NCI-H2196 (cell line): Measurements from ENCODE around the gene FMN2.

Source experiments
- DNase-seq: peaks from one replicate; lab custom pipeline; 2025; ENCODE audit not compliant: unreplicated experiment; lab: John Stamatoyannopoulos, UW

FMN2 gene

DNA sequence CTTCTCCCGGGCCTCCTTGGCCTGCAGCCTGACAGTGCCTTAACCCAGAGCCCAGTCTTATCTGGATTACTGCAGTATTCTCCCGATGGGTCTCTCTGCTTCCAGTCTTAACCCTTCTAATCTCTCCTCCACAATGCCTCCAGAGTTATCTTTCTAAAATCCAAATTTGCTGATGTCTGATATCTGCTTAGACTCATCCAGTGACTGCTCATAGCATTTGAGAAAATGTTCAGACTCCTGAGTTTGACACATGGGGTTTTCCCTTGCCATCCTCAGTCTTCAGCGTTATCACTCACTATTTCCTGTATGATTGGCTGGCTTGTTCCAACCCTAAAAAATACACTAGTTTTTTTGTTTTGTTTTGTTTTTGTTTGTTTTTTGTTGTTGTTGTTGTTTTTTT is 102.0 kb downstream of the FMN2 start:
- no peak for DNase-seq

DNA sequence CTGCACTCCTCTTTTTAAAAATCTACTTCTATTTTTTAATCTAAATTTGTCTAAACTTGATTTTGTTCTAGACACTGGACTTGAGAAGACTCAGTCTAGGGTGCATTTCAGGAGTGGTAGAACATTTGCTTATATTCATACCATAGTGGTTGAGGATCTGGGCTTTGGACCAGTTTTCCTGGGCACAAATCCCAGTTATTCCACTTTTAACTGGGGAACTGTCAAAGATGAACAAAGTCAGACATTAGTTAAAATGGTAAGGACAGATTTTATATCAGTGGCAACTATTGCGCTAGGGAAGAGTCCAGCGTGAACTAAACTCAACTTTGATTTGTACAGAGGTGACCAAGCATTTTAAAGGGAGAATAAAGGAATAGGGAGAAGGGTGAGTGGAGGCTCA is 102.4 kb downstream of the FMN2 start:
- DNase-seq: no peak

DNA sequence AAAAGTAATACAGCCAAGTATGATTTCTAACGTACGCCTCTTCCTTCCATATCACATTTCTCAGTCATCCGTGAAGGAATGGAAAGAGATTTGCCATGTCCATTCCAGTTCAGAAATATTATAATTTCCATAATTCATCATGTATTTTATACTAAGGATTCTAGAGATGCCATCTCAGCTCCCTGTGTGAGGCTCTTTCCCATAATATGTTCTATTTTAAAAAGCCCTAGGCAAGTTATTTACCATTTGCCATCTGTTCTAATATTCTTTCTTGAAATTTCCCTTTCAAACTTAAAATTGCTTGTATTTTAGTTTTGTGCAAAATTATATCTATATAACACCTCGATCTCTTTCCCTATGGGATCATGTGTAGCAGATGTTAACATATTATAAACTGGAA is 106.7 kb downstream of the FMN2 start:
- DNase-seq: no peak

DNA sequence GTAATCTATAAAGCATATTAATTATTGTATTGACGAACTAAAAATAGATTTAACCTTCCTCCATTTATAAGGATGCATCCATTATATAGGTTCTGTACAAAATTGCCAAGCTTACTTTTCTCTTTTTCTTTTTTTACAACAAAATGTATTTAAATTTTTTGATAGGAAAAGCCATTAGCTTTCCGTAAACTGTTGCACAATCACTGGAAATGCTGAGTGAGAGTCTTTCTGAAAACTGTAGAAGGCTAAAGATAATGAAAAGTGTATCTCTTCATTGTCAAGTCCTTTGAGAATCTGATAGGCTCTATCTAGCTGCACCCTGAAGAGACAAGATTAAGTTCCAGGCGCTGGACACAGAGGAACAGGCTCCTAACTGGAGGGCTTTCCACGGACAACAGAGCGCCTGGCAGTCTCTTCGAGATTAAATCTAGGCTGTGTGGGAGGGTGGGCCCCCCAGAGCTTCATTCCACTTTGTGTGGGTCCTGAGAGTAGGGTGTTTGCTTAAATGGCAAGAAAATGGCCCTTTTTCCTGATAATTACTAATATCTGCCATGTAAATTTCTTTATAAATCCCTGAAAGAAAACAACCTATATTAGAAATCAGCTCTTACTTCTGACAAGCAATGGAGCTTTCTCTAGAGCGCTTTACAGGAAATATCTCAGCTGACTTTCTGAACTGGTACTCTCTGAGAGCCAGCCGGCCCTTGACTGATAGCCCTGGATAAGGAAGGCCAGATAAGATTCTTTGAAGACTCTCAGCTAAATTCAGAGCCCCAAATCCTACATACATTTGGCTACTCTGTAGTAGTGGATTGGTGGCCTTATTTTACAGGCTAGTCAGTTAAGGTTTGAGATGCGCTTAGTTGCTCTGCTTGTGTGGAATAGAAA is 108.3 kb downstream of the FMN2 start:
- no peak for DNase-seq

DNA sequence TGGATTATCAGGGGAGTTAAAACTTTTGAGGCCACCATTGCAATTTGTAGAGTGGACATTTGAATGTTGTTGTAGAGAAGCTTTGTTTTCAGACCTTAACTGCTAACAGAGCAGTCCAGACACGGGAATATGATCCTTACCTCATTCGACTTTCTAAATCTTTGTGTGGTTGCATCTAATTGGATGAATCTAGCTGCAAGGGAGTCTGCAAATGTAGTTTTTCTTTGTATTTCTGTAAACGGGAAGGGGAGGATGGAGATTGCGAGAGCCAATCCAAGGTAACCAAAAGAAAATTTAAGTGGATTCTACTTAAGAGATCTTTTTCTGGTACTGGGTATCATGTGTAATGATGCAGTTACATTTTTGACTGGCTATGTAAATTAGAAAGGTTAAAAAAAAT is 110.2 kb downstream of the FMN2 start:
- DNase-seq: no peak

DNA sequence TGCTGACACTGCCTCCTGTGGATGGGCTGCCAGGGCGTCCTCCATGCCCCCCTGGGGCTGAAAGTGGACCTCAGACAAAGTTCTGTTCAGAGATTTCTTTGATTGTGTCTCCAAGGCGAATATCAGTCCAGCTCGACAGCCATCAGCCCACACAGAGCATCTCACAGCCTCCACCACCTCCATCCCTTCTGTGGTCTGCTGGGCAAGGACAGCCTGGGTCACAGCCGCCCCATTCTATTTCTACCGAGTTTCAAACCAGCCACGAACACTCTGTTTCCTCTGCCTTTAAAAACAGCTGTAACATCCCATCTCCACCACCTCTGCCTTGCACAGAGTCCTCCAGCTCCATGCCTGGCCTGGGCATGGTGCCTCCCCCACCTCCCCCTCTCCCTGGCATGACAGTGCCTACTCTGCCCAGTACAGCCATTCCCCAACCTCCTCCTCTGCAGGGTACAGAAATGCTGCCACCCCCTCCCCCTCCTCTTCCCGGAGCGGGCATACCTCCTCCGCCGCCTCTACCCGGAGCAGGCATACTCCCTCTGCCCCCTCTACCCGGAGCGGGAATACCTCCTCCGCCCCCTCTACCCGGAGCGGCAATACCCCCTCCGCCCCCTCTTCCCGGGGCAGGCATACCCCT is 115.5 kb downstream of the FMN2 start:
- DNase-seq: no peak

DNA sequence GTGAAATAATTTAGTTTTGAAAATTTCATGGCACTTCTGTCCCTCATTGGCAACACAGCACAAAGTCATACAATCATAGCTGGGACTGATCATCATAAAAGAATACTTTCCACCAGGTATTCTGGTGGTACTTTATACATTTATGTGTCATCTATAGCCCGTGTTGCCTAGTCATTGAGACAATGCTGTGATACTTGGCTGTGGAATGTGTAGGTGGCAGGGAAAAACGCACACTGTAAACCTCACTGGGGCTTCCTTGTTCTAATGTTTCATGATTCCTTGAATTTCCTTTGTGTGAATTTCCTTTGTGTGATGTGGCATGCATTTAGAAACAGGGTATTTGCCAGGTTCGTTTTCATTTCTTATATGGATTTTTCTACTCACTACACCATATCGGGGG is 118.3 kb downstream of the FMN2 start:
- DNase-seq: no peak

DNA sequence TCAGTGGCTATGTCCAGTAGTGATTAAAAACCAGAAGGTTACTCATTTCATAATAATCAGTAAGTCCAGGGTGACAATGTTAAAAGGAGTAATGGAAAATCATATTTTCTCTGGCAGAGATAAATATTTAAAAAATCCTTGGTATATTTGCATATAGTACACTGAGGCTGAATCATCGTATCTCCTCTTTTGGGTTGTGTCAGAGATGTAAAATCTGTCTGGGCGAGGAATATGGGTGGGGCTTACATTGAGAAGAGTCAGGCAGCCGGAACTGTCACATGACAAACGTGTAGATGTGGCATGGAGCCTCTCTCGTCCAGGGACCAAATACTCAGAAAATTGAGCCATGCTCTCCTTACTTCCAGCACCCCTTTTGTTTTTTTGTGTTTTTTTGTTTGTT is 120.9 kb downstream of the FMN2 start:
- no peak for DNase-seq

DNA sequence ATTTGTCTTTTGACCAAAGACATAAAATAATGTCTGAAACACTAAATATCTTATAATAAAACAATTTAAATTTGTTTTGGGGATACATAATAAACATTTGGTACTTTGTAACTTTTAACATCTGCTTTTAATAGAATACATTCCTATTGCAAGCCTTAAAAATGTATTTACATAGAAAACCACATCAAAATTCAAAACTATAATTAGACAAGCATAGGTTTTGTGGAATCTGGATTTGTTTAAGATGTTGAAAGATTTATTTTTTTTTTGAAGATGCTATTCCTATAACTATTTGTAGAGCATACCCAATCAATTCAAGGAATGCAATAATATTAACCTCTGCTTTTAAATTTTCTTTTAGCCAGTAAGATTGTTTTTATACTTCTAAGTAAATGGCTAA is 125.7 kb downstream of the FMN2 start:
- DNase-seq: no peak

DNA sequence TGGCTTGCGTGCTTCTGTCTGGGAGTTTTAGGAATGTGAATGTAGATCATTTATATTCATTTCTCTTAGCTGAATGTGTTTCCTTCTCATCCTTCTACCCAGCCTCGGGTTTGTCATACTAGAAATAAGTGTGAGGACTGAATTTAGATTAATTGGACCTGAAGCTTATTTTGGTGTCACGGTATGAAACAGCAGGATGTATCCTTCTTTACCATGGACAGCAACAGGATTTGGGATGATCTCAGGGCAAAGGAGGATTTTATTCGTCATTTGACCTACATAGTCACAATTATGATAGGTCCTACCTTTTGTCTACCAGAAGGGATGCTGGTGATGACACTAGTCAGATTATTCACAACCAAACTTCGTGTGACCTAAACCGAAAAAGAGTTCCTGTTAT is 127.4 kb downstream of the FMN2 start:
- no peak for DNase-seq

DNA sequence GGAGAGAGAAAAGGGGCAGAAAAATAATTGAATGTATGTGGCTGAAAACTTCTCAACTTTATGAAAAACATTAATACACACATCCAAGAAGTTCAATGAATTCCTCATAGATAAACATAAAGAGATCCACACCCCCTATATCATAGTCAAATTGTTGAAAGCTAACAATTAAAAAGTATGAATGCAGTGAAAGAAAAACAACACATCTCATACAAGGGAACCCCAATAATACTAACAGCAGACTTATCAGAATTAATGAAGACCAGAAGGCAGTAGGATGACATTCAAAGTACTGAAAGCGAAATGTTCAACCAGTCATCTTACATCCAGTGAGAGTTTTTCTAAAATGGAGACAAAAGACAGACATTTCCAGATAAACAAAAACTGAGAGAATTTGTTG is 134.4 kb downstream of the FMN2 start:
- no peak for DNase-seq

DNA sequence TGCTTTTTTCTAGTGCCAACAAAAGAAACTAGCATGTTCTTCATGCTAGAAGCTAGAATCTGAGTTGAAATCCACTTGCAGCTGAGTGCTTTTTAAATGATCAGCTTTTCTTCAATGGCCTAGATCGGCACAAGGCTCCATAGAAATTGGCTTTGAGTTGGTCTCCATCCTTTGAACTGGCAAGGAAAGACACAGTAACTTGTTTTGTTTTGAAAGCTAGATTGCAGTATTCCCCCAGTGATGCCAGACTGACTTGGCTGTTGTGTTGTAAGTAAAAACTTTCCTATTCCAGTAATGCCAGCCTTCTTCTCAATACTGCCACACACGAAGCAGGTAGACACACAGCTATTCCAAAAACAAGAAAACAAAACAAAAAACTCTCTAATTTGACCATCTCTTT is 139.1 kb downstream of the FMN2 start:
- DNase-seq: no peak

DNA sequence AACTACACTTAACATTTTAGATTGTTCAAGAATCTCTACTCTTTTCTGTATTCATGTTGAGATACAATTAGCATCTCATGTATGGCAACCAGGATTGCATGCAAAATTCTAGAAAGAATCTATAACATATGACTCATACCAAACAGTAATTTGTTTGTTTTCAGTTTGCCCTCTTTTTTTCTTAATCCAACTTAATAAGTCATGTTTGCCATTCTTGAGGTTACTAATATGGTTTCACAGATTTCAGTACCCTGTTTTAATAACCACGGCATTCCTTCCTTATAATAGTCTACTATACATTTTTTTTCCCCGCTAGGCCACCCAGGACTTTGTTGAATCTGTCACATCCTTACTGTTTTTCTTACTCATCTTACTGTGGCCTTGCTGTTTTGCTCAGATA is 140.8 kb downstream of the FMN2 start:
- no peak for DNase-seq

DNA sequence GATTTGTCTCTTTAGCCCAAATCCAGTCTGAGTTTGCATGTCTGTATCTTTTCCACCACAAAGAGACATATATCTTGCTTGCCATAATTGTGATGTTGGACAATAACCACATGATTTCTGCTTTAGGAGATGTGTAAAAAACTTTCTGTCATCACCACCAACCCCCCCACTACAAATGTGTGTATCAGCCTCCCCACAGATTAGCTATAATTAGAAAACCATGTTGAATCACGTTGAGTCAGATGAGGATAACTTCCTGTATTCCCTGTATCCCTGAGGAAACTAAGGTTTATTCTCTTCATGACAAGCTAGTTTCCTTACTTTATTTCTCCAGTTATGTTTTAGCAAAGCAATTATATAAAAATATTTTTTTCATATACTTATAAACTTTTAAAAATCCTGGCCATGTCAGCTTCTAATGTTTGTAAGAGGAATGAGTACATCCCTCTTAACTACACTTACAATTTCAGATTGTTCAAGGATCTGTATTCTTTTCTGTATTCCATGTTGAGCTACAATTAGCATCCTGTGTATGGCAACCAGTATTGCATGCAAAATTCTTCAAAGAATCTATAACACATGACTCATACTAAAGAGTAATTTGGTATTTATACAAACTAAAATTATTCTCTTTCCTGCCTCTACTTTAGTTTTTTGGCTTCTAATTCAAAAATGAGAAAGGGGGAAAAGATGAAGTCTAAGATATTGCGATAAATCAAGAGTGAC is 143.0 kb downstream of the FMN2 start:
- DNase-seq: no peak

DNA sequence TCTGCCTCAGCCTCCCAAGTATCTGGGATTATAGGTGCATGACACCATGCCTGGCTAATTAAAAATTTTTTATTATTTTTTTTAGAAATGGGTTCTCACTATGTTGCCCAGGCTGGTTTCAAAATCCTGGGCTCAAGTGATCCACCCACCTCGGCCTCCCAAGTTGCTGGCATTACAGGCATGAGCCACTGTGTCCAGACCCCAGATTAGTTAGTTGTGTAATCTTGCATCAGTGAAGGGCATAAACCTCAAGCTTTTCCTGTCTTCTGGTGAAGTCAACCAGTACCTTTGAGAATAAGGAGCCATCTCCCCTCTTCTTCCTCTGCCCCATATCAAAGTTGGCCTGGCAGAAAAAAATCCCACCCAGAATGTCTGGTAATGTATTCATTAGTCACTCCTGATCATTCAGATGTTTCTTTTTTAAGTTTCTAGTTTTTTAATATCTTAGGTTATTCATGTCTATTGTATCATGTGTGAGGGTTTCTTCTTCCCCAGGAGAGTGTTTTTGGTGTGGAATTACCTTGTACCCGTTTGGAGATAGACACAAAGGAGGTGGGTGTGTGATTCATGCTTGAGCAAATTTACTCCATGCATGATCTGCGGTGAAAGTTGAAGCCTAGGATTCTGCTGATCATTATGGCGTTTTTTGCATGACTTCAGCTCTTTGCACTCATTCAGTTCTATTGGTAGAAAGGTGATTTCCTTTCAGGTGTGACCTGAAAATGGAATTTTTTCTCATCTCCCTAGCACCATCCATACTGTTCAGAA is 144.0 kb downstream of the FMN2 start:
- DNase-seq: no peak

DNA sequence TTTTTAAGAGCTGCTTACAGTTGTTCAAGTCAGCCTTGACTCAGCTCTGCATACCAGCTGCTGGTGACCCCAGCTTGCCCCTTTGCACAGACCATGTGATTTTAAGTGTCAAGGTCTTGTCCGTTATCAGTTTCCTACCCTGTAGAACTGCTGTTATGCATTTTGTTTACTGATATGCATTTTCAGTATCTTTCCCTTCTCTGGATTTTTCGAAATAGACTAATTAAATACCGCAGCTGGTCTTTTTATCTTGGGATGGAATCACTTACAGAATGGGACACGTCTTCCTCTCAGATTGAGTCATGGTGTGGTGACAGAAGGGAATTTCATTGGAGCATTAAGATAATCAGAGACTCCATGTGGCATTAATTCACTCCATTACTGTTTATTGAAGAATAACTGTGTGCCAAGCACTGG is 145.6 kb downstream of the FMN2 start:
- no peak for DNase-seq

DNA sequence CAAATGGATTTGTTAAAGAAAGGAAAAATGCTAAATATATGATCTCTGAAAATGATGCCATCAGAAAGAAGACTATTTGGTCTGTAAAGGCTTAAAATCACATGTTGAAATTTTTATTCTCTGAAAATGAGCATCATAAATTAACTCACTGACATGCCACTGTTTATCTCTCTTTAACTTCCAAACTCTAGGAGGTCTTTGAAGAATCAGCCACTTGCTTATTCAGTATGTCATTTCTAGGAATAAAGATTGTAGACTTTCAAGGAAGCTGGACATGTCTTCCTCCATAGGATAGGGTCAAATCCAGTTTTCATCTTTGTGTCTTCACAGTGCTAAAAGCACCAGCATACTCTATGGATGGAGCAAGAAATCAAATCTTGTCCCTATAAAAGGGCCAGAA is 147.6 kb downstream of the FMN2 start:
- no peak for DNase-seq

DNA sequence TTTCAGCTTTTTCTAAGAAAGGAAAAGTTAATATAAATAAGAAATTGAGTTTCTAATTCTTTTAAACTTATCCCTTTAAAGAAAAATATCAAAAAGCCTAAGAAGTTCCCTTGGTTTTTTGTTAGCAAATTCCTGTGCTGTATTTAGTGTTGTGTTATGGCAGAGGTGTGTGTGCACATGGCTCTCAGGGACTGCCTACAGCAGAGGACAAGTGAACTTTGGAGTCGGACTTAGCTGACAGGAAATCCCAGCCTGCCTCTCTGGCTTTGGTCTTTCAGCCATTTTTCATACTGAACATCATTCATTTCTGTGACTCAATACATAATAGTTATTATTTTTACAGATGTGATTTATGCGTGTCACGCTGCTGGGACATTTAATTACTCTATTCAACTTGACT is 149.6 kb downstream of the FMN2 start:
- no peak for DNase-seq

DNA sequence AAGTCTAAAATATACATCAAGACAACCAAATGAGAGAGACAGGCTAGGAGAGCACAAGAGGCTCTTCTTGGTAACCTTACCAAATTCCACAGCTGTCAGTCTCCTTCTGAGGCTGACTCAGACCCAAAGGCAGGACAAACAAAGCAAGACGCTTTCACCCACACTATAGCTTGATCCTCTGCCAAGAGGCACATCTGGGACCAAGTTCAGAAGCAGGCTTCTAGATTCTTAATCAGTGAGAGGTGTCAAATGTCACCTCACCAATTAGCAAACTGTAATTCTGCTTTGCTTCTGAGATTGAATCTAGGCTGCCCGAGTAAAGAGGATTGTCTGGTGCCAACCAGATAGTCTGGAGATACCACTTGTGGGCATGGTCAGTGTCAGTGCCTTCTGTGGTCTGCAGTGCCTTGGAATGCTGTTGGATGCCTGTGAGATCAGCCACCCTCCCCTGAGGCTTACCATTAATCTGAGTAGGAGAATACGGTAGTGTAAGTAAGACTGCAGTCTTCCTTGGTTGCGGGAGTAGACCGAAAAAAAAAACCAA is 151.0 kb downstream of the FMN2 start:
- DNase-seq: no peak

DNA sequence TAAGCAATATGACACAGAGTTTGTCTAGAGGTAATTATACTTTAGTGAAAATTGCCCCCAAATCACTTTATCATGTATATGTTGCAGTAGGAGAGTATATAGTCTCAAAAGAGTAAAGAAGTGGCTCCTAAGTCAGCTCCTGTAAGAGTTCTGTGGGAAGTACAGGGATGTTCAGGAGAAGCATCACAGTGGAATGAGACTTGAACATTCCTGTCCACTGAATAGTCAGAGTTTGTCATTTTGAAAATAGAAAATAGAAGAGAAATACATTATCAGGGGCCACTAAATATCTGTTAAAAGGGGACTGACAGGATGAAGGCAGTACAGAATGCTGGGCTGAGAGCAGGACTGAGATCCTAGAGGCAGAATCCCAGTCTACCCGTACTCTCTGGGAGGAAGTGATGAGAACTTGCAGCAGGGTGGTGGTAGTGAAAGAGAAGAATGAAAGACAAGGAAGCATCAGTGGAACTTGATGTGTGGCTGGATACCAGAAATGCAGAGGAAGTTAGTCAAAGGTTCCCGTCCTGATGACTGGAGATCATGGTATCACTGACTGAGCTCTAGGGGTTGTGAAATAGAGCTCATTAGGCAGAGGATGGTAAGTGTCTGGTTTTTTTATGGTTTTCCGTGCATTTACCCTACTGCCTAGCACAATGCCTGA is 153.4 kb downstream of the FMN2 start:
- DNase-seq: no peak

DNA sequence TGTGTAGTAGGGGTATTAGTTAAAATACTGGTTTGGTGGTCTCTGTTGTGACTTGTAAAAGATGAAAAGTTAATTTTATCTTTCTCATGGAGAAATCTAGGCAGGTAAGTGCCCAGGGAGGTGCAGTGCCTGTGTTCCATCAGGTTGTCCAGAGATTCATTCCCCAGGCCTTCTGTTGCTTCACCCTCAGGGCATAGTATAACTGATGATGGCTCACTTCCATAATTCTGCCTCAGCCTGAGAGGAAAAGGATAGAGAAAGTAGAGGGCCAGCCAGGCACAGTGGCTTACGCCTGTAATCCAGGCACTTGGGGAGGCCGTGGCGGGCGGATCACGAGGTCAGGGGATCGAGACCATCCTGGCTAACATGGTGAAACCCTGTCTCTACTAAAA is 153.9 kb downstream of the FMN2 start:
- no peak for DNase-seq
